OCI-LY3 (cell line): ENCODE data around the gene RPL10A.

Source experiments
- H2AFZ ChIP-seq: fragments of 200-600, 300-600 bp; shearing (Covaris generic); 2 replicates; pipeline ENCODE4 v1.6.0; 2014; ENCODE audit warnings: antibody characterized with exemption, low read depth, low read length
- H3K27ac ChIP-seq: fragments of 200-600, 300-600 bp; sonication (generic); 2 replicates; pipeline ENCODE4 v1.5.1; 2014; ENCODE audit warnings: mild to moderate bottlenecking, low read length, moderate library complexity, mixed read lengths
- H3K27me3 ChIP-seq: fragments of 200-600, 300-600 bp; sonication (generic); 2 replicates; pipeline ENCODE4 v1.6.1; 2014; ENCODE audit warnings: low read depth, low read length, mixed read lengths
- H3K36me3 ChIP-seq: fragments of 200-600, 300-600 bp; sonication (generic); replicated peaks from 2 replicates; pipeline ENCODE3; 2014; ENCODE audit warnings: low read depth, low read length, mixed read lengths
- H3K4me1 ChIP-seq: fragments of 300-600, 200-600 bp; sonication (generic); 2 replicates; pipeline ENCODE4 v1.6.1; 2014; ENCODE audit warnings: low read length, mixed read lengths
- H3K4me2 ChIP-seq: fragments of 200-600, 300-600 bp; sonication (generic); 2 replicates; pipeline ENCODE4 v1.6.1; 2014; ENCODE audit warnings: low read length, mixed read lengths
- H3K4me3 ChIP-seq: fragments of 300-600, 200-600 bp; sonication (generic); 2 replicates; pipeline ENCODE4 v1.5.1; 2014; ENCODE audit warnings: antibody characterized with exemption, mild to moderate bottlenecking, low read length, moderate library complexity
- H3K79me2 ChIP-seq: fragments of 300-600, 200-600 bp; shearing (Covaris generic); 2 replicates; pipeline ENCODE4 v1.6.1; 2014; ENCODE audit warnings: mild to moderate bottlenecking, low read length, mixed read lengths
- H3K9ac ChIP-seq: fragments of 300-600, 200-600 bp; shearing (Covaris generic); 2 replicates; pipeline ENCODE4 v1.6.0; 2014; ENCODE audit warnings: mild to moderate bottlenecking, low read length, moderate library complexity
- H3K9me3 ChIP-seq: fragments of 200-600, 300-600 bp; shearing (Covaris generic); 2 replicates; pipeline ENCODE4 v1.6.1; 2014; ENCODE audit warnings: low read length, mixed read lengths; ENCODE audit not compliant: insufficient read depth
- H4K20me1 ChIP-seq: fragments of 200-600, 300-600 bp; sonication (generic); 2 replicates; pipeline ENCODE4 v1.6.1; 2016; ENCODE audit warnings: low read length, mixed read lengths; ENCODE audit not compliant: insufficient read depth
- CTCF ChIP-seq: fragments of 200-600, 300-600 bp; sonication (generic); IDR thresholded peaks from 2 replicates; pipeline ENCODE4 v1.5.1; 2014; ENCODE audit warnings: antibody characterized with exemption, low read length, low read depth
- EZH2phosphoT487 ChIP-seq: fragments of 200-600 bp; shearing (Covaris generic); IDR thresholded peaks from 2 replicates; pipeline ENCODE4 v1.6.1; 2018; ENCODE audit warnings: antibody characterized with exemption, mixed run types, low read depth

RPL10A gene

GRCh38 chr6:35469751-35470662 is 1.8 kb downstream of the RPL10A start:
- H3K36me3 ChIP-seq = peaks cover 43% of the 10 kb centered on the region
- peaks cover 27% of the 10 kb centered on the region for H3K4me1 ChIP-seq
- H2AFZ ChIP-seq = no peak overlapping the region
- no peaks in the 10 kb centered on the region for H3K27me3 ChIP-seq
- no peaks in the 10 kb centered on the region for H3K9me3 ChIP-seq
- peak overlapping the region; percentile 73 for H3K27ac ChIP-seq
- peak overlapping the region; percentile 92 for H3K4me2 ChIP-seq
- H3K79me2 ChIP-seq = peaks cover 39% of the 10 kb centered on the region
- TF ChIP-seq CTCF = no peak
- no peak for TF ChIP-seq EZH2phosphoT487
- peaks cover 45% of the 10 kb centered on the region for H4K20me1 ChIP-seq
- H3K4me3 ChIP-seq = peak overlapping the region; percentile 95
- H3K9ac ChIP-seq = peak overlapping the region; percentile 92

GRCh38 chr6:35470663-35471120 is 2.5 kb downstream of the RPL10A start:
- Histone ChIP-seq H3K36me3 (peaks cover 43% of the 10 kb centered on the region), H3K4me3 (peak overlapping the region; percentile 95; the same call in 1 of the 2 replicates), H4K20me1 (peaks cover 45% of the 10 kb centered on the region), H3K4me1 (peaks cover 27% of the 10 kb centered on the region), H3K79me2 (peaks cover 39% of the 10 kb centered on the region), H3K9ac (no peak overlapping the region), H2AFZ (no peak overlapping the region), H3K9me3 (no peaks in the 10 kb centered on the region), H3K27ac (peak overlapping the region; percentile 73), H3K4me2 (peak overlapping the region; percentile 92), H3K27me3 (no peaks in the 10 kb centered on the region)
- TF ChIP-seq EZH2phosphoT487 (no peak), CTCF (no peak)

GRCh38 chr6:35471836-35472345 is 3.7 kb downstream of the RPL10A start:
- Histone ChIP-seq H3K36me3 (peaks cover 43% of the 10 kb centered on the region), H3K4me3 (no peak overlapping the region), H3K27me3 (no peaks in the 10 kb centered on the region), H3K79me2 (peaks cover 39% of the 10 kb centered on the region), H3K4me1 (peaks cover 27% of the 10 kb centered on the region), H4K20me1 (peaks cover 45% of the 10 kb centered on the region), H3K9ac (no peak overlapping the region), H3K9me3 (no peaks in the 10 kb centered on the region), H3K4me2 (no peak overlapping the region), H2AFZ (no peak overlapping the region), H3K27ac (peak overlapping the region; percentile 8; the same call in 1 of the 2 replicates)
- TF ChIP-seq CTCF = no peak
- TF ChIP-seq EZH2phosphoT487 = no peak
